ENCODE data around the gene B3GALNT2. TPM values are rescaled to one million over a fixed set of nuclear protein-coding genes. Genes with fewer than 3 reads are reported as not detected.

Gene B3GALNT2
- total and polyA plus RNA-seq, 2 of the 4 experiments (the other 2 are of a cell fraction): 11.0 to 32.8 TPM

DNA sequence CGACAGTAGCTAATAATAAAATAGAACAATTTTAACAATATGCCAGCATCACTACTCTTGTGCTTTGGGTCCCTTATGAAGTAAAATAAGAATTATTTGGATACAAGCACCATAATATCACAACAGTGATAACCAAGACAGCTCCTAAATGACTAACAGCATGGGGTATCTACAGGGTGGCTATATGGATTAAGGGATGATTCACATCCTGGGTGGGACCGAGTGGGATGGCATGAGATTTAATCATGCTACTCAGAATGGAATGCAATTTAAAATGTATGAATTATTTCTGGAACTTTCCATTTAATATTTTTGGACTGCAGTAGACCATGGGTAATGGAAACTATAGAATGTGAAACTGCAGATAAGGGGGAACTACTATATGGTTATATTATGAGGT lies 28.1 kb upstream of the B3GALNT2 start:
- TF ChIP-seq, protein P1, sequence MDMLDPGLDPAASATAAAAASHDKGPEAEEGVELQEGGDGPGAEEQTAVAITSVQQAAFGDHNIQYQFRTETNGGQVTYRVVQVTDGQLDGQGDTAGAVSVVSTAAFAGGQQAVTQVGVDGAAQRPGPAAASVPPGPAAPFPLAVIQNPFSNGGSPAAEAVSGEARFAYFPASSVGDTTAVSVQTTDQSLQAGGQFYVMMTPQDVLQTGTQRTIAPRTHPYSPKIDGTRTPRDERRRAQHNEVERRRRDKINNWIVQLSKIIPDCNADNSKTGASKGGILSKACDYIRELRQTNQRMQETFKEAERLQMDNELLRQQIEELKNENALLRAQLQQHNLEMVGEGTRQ (IDR thresholded peaks at IDR 0.05; ENCODE audit: low read depth, low read length): no peak
- no peak overlapping the region for H3K4me2 ChIP-seq (ENCODE audit: low read depth, low read length)

More for the DNA sequence above, 28.1 kb upstream of the B3GALNT2 start:
- Histone ChIP-seq H2BK20ac (ENCODE audit: low read depth, low read length) (no peak overlapping the region), H4K20me1 (ENCODE audit: insufficient read depth, low read length) (no peaks in the 10 kb centered on the region), H3K9me3 (ENCODE audit: control insufficient read depth, insufficient read depth, low read length) (no peaks in the 10 kb centered on the region), H4K8ac (ENCODE audit: low read depth in 2 of 2, low read length in 2 of 2) (no peak overlapping the region; a peak in 1 of 4 replicates), H2AFZ (replicated peaks; ENCODE audit: low read length, poor library complexity) (no peak overlapping the region), H3K18ac (ENCODE audit: low read depth, low read length) (no peak overlapping the region), H3K56ac (ENCODE audit: extremely low read depth, insufficient read depth, low read length) (no peak overlapping the region), H2AK9ac (replicated peaks; ENCODE audit: low read depth, low read length, poor library complexity) (no peak overlapping the region), H2BK120ac (ENCODE audit: low read depth, low read length) (no peak overlapping the region), H3K27ac (ENCODE audit: insufficient read depth, low read length) (no peak overlapping the region), H3K27me3 (ENCODE audit: control insufficient read depth, insufficient read depth, low read length) (no peaks in the 10 kb centered on the region), H4K91ac (ENCODE audit: insufficient read depth, low read depth, low read length) (no peak overlapping the region), H3K79me1 (ENCODE audit: low read depth in 1 of 2, low read length in 2 of 2) (no peaks in the 10 kb centered on the region), H3K4me1 (ENCODE audit: control insufficient read depth, insufficient read depth, low read length) (no peaks in the 10 kb centered on the region), H2BK15ac (ENCODE audit: low read depth, low read length) (no peak overlapping the region), H3K14ac (replicated peaks; ENCODE audit: low read depth, low read length) (no peak overlapping the region), H2AK5ac (ENCODE audit: low read depth, low read length) (no peak overlapping the region), H3K9me1 (ENCODE audit: insufficient read depth, low read length) (no peaks in the 10 kb centered on the region), H3K4ac (ENCODE audit: low read depth, low read length) (no peak overlapping the region), H3K4me3 (ENCODE audit: insufficient read depth, low read depth, low read length) (no peak overlapping the region), H3K36me3 (ENCODE audit: control insufficient read depth, insufficient read depth, low read length) (no peaks in the 10 kb centered on the region), H2BK5ac (ENCODE audit: low read depth, low read length, poor library complexity, severe bottlenecking) (no peak overlapping the region), H4K5ac (ENCODE audit: low read depth, low read length) (no peak overlapping the region), H3K9ac (ENCODE audit: low read depth, low read length) (no peak overlapping the region), H3K23ac (ENCODE audit: low read depth, low read length) (no peak overlapping the region)
- DNase-seq: peak; percentile 55
- dilution Hi-C loops (cut with HindIII; ENCODE audit: low sequenced_read_pairs, unreplicated experiment): no loop called here
- ChIA-PET POLR2A (ENCODE audit: unreplicated experiment) (no interaction called here), CTCF (no interaction called here)
- intact Hi-C loops (cut with micrococcal nuclease): no loop called here
- BruUV-seq (replicated peaks): no TSS peak
- ATAC-seq (ENCODE audit: low read depth): peak; percentile 66; the same call in 1 of the 2 replicates
- WGBS, 2 experiments (ENCODE audit: extremely low coverage in 2 of 2, insufficient read length in 1 of 2): no CpG with 5 or more reads among the region's 2 CpGs
- in situ Hi-C loops (cut with MboI; ENCODE audit: low sequenced_read_pairs): no loop called here

All from IMR-90 (cell line).